HG03196 (cell line): Measurements from ENCODE around the gene MED4.

Experiments
- ATAC-seq: cut with Tn5 transposase; IDR thresholded peaks from one replicate; pipeline ENCODE4 v1.9.1; 2021; ENCODE audit not compliant: unreplicated experiment

The MED4 gene

DNA sequence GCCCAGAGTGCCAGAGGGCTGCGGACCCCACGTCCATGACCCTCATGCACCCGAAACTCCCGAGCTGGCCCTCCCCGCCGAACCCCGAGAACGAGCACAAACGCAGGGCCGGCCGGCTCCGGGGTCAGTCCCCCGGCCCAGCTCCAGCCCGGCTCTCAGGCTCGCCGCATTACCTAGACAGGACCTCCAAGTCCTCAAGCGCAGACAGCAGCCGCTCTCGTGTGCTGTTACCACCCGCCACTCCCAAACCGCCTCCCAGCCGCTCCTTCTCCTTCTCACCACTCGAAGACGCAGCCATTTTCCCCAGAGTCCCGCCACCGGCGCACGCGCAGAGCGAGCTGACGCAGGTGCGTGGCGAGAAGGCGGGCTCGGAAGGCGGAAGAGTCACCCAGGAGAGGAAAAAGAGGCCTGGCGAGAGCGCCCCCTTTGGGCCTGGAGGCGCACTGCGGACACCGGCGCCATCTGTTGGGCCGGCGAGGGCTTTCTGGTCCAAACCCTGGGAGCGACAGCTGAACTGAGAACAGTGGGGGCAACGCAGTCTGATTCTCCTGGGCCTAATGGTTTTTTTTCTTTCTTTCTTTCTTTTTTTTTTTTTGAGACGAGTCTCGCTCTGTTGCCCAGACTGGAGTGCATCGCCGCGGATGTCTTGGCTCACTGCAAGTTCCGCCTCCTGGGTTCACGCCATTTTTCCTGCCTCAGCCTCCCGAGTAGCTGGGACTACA lies at the start of gene MED4:
TSS of gene MED4 (minus strand) at position 324 of the 722 bp plus-strand sequence. CDS start at position 298, 26 bp downstream.
- ATAC-seq = peak; percentile 91

GRCh38 chr13:48144413-48145035 lies 49.6 kb upstream of the MED4 start:
- ATAC-seq = no peak

GRCh38 chr13:48142436-48142835 lies 47.5 kb upstream of the MED4 start:
- ATAC-seq = peak; percentile 91

GRCh38 chr13:48138270-48138669 lies 43.4 kb upstream of the MED4 start:
- no peak for ATAC-seq

DNA sequence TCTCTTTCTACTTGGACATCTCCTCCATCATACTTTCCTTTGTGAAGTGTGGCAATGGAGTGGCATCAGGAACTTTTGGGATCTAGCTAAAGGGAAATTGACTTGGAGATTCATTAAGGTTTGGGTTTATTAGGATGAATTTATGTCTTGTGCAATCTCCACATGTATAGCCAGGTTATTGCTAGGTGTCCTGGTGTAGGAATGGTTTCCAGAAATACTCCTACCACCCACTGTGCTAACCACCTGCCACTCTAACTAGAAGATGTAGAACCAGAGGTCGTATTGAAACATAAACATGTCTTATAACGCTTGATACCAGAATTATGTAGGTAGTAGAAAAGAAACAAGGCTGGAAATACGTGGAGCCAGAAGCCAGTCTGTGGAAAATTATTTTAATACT lies 38.1 kb upstream of the MED4 start:
- ATAC-seq = no peak

GRCh38 chr13:48131533-48131932 lies 36.6 kb upstream of the MED4 start:
- no peak for ATAC-seq

GRCh38 chr13:48126944-48127830 lies 32.3 kb upstream of the MED4 start:
- ATAC-seq = no peak

DNA sequence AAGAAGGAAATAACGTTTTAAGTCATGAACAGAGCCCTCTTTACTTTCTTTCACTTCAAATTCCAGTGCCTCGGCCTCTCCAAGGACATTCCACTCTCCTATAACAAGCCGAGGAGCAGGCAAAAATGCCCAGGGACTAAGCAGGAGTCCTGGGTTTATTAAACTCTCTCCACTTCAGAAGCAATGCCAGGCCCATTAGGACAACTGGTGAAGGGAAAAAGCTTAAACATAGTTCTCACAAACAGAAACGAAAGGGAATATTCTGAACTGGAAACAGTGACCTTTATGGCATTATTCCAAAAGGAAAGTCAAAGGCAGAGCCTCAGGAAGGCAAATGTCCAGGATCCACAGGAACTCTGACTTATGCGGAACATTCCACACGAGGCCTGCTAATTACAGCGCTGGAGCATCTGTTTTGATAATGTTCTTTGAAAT lies 30.9 kb upstream of the MED4 start:
- ATAC-seq = no peak

- ATAC-seq = no peak
Measured at GRCh38 chr13:48123812-48124211, 28.9 kb upstream of the MED4 start.

DNA sequence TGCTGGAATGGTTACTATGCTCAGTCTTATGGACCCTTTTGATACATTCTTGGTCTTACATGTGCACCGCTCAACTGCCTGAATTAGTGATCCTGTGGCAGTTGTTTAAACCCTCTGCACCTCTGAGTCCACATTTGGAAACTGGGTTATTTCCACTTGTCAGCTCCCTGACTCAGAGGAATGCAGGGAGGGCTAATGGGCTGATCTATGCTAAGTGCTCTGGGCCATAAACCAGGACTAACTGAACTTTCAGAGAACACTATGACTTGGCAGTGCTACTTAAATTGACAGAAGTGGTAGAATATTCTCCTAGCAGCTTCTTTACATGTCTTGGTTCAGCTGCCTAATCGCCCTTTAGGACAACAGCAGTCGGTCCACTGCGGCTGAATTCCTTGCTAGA lies 26.8 kb upstream of the MED4 start:
- no peak for ATAC-seq

- ATAC-seq = no peak
Measured at GRCh38 chr13:48120241-48120640, 25.3 kb upstream of the MED4 start.

DNA sequence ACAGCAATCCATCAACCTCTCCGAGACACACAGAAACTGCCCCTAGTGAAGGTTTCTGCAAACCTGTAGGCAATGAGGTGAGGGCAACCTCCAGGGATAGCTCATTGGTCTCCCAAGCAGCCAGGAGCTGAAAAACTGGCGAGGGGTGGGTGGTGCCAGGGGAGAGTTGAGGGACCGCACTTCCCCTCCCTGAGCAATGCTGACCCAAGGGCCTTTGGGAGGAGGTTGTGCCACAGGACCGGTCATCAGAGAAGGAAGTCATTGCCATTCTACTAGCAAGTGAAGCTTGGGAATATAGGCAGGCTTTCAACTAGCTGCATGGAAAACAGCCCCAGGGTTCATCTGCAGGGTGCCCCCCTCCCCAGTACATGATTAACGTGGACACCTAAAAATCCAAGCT lies 23.1 kb upstream of the MED4 start:
- no peak for ATAC-seq

GRCh38 chr13:48116808-48117207 lies 21.9 kb upstream of the MED4 start:
- ATAC-seq = no peak

- ATAC-seq = no peak
Measured at GRCh38 chr13:48113756-48114130, 18.8 kb upstream of the MED4 start.

DNA sequence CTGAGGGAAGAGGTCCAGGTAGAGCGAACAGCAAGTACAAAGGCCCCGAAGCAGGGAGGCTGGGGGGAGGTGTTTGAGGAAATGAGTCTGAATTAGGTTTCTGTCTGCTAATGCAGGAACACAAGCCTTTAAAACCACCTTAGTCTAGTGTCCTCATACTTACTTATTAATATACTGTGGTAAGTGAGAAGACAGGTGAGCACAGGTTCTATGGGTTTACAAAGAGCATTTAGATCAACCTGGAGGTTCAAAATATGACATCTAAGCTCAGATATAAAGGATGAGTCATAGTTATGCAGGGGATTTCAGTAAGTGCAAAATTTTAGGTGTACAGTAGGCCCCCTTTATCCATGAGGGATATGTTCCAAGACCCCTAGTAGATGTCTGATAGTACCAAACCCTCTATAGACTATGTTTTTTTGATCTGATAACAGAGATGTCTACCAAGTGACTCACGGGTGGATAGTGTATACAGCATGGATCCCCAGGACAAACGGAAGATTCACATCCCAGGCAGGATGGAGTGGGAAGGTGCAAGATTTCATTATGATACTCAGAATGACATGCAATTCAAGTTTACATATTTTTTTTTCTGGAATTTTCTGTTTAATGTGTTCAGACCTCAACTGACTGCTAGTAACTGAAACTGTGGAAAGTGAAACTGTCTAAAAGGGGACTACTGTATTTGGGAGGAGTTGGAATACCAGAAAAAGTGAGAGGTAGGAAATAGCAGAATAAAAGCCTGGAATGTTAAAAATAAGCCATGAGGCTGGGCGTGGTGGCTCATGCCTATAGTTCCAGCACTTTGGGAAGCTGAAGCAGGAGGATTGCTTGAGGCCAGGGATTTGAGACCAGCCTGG lies 18.2 kb upstream of the MED4 start:
- no peak for ATAC-seq

- no peak for ATAC-seq
Measured at GRCh38 chr13:48110931-48111721, 16.2 kb upstream of the MED4 start.

DNA sequence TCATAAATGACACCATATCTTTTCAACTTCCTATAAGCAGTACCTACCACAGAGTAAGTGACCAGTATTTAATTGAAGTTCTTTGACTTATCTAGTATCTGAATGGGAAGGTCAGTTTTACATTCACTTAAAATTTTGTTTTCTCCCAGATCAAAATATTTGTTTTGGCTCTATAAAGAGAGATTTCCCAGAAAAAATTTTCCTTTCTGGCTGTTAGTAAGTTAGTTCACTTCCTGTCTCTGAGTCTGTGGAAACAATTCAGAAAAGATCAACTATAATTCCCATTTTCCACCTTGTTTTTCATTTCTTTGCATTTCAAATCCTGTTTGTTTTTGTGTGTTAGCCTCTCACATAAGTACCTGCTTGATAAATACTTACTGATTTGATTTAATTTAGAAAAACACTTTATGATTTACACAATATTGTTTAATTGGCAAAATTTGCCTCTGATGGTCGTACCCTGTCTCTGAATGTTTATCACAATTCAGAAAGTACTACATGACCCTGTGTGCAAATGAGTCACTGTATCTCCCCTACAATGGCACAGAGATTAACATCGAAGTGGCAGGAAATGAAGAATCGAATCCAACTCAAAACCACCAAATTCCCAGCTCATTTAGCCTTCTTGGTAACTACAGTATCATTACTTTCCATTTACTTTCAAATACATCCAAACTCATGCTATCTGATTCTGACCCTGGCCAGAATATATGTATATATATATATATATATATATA lies 15.4 kb upstream of the MED4 start:
- no peak for ATAC-seq

GRCh38 chr13:48108106-48108505 lies 13.2 kb upstream of the MED4 start:
- no peak for ATAC-seq

DNA sequence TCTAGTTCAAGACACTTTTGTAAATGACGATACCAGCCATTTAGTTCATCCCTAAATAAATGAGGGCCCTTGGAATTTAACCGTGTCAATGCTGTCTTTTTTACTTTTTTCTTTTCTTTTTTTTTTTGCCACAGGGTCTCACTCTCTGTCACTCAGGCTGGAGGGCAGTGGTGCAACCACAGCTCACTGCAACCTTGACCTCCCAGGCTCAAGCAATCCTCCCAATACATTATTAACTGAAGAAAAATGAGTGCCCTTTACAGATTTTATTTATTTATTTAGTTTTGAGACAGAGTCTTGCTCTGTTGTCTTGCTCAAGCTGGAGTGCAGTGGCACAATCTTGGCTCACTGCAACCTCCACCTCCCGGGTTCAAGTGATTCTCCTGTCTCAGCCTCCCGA lies 2.9 kb upstream of the MED4 start:
- no peak for ATAC-seq
